HG03460 (cell line): ENCODE measurements around the gene WDR31.
A peak's percentile ranks its signal among the peaks of the same experiment; 100 is the strongest.
"Not testable (repeated sequence)": the region's sequence is repeated elsewhere in the genome, so short reads cannot be mapped to it uniquely, and the experiment has no call there.

Experiments
- ATAC-seq: cut with Tn5 transposase; IDR thresholded peaks from one replicate; pipeline ENCODE4 v1.9.1; 2021; ENCODE audit not compliant: unreplicated experiment

The WDR31 gene

DNA sequence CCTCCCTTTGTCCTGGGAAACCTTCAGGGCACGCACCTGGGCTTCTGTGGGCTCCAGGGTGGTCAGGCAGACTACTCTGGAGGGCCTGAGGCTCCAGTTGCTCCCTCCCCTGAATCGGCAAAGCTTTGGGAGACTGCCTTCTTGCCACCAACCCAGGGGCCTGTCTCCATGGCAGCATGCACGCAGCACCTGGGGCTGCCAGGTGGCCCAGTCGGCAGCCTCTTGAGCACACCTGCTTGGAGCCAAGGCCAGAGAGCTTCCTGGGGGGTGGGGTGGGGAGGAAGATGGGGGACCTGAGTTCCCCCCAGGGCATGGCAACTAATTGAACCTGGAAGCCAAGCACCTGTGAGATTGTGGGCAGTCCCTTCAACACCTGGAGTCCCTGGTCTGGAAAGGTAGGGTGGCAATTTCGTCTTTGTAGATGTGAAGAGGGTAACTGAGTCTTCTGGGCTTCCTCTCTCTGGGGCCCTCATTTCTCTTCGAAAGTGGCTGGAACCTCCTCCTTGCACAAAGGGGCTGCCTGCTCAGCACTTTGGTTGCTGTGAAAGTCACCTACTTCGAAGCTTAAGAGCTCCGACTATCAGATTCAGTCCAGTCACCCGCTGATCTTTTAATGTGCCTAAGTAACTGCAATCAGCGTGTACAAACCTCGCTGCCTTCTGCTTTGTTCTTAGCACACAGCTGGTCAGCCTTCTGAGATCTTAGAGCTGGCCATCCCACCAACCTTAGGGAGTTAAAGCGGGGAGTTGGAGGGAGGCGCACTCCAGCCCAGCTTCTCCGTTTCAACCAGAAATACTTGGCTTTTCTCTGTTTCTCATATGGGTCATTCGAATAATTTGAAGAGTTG lies 40.9 kb downstream of the WDR31 start:
- no peak for ATAC-seq

DNA sequence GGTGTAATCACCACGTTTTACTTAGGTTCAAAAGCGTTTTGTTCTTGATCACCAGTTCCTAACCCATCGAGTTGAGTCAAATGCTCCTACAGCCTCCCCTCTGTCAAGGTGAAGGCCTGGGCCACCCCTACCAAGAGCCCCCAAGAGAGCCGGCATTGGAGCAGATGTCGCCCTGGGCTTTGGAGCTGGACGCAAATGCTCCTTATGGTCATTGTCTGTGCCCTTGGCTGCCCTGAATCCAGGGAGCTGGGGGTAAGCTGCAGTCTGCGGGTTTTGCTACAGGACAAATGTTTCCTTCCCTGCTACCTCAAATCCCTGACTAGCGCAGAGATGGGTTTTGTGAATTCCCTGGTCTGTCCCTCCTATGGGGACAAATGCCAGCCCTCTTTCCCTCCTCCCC lies 41.8 kb downstream of the WDR31 start:
- ATAC-seq = no peak

GRCh38 chr9:113296796-113297558 lies 43.1 kb downstream of the WDR31 start:
- ATAC-seq = no peak

DNA sequence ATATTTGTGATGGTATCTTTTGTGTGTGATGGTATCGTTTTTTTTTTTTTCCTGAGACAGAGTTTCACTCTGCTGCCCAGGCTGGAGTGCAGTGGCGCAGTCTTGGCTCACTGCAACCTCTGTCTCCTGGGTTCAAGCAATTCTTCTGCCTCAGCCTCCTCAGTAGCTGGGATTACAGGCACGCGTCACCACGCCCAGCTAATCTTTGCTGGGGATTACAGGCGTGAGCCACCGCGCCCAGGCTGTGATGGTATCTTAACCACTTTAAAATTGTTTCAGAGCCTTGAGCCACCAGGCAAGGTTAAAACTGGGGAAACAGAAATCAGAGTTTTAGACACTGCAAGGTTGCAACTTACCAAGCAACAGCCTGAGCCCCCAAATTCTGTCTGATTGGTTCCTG lies 43.8 kb downstream of the WDR31 start:
- not testable (repeated sequence) for ATAC-seq

- ATAC-seq = no peak
Observed at GRCh38 chr9:113293285-113293878, 46.7 kb downstream of the WDR31 start.

GRCh38 chr9:113290052-113290607 lies 49.9 kb downstream of the WDR31 start:
- ATAC-seq = no peak

DNA sequence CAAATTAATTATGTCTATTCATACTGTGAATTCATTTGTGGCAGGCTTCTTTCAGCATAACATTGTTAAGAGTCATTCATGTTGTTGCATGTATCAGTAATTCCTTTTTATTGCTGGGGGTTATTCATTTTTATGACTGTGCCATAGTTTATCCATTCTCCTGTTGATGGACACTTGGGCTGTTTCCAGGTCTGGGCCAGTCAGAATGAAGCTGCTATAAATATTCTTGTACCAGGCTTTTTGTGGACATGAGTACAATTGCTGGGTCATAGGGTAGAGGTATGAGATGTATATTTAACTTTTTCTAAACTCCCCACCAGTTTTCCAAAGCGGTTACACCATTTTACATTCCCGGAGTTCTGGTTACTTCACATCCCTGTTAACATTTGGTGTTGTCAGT lies 51.0 kb downstream of the WDR31 start:
- ATAC-seq = no peak

DNA sequence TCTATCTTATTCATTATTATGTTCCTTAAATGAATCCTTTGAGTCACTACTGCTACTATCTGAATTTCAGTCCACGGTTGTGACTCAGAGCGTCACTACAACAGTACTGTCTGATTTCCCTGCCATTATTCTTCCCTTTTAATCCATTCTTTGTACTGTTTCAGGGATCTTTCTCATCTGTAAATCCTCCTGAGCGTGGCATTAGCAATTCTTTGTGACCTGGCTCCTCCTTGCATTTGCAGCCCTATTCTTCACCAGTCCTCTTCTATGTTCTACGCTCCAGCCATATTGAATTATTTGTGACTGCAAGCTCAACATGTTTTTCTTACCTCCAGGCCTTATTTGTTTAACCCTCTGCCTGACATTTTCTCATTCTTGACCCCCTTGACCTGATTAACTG lies 58.7 kb downstream of the WDR31 start:
- ATAC-seq = no peak

DNA sequence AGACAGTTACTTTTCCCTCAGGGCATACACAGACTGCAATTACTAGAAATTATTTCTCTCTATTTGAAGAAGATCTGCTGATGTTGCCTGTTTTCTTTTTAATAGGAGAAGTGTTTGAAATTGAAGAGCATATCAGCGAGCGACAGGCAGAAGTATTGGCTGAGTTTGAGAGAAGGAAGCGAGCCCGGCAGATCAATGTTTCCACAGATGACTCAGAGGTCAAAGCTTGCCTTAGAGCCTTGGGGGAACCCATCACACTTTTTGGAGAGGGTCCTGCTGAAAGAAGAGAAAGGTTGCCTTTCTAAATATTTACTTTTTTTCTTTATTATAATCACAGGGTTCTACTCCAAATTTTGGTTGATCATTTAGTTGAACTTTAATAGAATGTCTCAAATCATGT lies 61.2 kb downstream of the WDR31 start:
- ATAC-seq = no peak

GRCh38 chr9:113275157-113276131 lies 64.6 kb downstream of the WDR31 start, which contains the start of the genes CDC26 and PRPF4:
CDC26 (minus strand) TSS chr9:113275572; CDS start chr9:113272507, 3,065 bp downstream.
PRPF4 (plus strand) TSS chr9:113275658; CDS start chr9:113275744, 86 bp downstream.
- ATAC-seq = peak; percentile 98

GRCh38 chr9:113274474-113275156 lies 65.5 kb downstream of the WDR31 start:
- peak; percentile 12 for ATAC-seq

- no peak for ATAC-seq
Observed at GRCh38 chr9:113269871-113270270, 70.2 kb downstream of the WDR31 start.

- no peak for ATAC-seq
Observed at GRCh38 chr9:113269355-113269754, 70.7 kb downstream of the WDR31 start.

- no peak for ATAC-seq
Observed at GRCh38 chr9:113267911-113268566, 72.0 kb downstream of the WDR31 start.

DNA sequence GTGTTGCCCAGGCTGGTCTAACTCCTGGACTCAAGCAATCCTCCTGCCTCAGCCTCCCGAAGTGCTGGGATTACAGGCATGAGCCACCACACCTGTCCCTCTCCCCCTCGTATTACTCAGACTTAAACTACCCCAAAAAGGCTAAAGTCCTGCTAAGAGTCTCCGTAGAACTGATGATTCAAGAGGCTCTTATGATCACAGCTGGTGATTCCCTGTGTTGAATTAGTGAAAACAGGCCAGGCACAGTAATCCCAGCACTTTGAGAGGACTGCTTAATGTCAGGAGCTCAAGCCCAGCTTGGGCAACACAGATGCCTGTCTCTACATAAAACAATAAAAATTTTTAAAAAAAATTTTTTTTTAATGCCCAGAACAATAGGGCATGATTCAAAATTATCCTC lies 73.9 kb downstream of the WDR31 start:
- no peak for ATAC-seq
